ENCODE results near the gene ARL5B.

Gene ARL5B

DNA sequence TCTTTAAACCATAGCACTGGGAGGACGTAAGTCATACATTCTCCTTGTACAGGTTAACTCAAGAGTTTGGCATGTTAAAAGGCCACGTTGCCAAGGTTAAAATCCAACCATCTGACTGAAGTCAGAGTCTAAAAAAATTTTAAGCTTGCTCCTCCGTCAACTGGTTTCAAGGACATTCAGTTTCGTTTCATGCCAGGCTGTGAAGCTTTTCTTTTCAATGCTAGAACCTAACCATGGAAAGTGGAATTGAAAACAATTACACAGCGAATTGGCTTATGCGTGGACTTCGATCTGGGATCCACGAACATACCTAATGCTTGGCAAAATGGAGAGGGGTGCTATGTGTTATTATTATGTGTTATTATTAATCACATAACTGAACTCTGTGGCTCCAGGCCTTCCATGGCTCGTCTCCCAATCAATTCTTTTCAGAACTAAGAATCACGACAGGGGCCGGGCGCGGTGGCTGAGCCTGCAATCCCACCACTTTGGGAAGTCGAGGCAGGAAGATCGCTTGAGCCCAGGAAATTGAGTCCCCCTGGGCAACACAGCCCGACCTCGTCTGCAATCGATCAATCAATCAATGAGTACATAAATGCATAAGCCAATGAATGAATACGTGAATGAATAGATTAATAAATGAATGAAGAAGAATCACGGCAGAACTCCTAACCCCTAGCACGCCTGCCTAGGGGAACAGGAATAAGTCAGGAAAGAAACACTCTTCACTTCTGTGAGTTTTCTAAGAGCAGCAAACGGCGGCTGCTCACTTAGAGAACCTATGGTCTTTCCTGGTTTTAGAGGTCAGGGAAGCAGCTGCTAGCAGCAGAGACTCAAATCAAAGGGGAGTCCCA, 733 bp upstream of the ARL5B start:
- DNase-seq (ENCODE audit: low spot score) = peak; percentile 68

DNA sequence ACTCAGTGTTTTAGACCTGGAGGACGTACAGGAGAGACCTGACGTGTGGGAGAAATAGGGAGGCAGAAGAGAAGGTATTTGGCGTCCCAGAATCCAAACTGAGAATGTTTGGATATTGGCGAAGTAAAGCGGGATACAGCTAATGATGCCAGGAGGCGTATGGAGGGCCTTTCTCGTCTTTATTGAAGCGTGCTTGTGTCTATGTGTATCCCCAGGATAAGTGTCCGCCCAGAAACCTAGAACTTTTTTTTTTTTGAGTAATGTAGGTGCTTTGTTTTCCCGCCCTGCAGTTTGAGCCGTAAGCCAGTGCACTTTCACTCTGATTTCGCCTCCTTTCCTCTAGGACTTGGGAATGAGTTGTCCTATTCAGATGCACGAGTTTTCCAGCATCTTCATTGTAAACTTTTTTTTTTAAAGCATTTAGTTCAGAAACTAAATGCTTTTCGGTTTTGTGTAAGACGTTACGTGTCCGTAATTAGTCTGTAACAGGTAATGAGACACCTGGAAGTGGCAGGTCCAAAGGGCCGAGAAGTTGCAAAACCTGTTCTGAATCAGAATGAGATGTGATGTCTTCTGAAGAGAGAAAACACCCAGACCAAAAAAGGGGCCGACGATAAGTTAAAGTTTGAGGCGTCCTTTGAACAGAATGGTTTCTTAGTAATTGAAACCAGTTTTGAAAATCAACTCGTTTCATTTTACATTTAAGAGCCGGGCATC, 746 bp downstream of the ARL5B start:
- peak; percentile 58 for DNase-seq (ENCODE audit: low spot score)

DNA sequence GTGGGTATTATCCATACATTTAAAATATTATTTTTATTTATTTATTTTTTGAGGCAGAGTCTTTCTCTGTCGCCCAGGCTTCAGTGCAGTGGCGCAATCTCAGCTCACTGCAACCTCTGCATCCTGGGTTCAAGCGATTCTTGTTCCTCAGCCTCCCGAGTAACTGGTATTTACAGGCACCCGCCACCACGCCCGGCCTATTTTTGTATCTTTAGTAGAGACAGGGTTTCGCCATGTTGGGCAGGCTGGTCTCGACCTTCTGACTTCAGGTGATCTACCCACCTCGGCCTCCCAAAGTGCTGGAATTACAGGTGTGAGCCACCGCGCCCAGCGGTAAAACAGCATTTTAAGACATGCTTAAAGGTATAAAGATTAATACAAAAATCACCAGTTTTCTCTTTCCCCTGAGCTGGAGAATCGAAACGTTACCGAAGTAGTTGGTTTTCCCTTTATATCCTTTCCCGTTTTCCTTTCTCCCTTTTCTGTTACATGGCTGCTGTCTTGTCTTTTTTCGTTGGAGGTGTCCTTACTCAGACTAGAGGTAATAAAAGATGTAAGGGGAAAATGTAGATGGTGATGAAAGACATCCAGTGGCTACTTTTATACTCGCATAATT, 1.7 kb downstream of the ARL5B start:
- DNase-seq (ENCODE audit: low spot score) = no peak

DNA sequence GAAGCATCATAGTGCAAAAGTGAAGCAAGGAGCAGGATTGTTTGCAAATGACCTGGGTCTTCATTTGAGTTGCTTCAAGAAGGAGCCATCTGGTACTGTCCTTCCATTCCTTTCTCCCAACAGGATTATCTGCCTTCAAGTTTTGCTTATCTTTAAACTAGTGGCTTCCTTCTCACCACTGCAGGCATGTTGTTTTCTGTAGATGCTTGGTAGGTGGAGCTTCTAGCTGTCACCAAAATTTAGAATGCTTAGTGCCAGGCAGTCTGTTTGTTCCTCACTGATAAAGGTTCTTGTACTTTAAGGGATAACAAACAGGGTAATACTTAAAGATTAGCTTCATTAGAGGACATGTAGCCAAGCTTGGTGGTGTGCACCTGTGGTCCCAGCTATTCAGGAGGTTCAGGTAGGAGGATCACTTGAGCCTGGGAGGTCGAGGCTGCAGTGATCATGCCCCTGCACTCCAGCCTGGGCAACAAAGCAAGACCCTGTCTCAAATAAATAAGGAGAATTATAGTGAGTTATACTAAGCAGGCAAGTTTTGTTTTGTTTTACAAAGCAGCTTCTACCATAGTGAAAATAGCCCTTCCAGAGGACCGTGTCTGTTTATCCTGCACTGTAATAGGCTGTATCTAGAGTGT, 5.7 kb downstream of the ARL5B start:
- no peak for DNase-seq (ENCODE audit: low spot score)

DNA sequence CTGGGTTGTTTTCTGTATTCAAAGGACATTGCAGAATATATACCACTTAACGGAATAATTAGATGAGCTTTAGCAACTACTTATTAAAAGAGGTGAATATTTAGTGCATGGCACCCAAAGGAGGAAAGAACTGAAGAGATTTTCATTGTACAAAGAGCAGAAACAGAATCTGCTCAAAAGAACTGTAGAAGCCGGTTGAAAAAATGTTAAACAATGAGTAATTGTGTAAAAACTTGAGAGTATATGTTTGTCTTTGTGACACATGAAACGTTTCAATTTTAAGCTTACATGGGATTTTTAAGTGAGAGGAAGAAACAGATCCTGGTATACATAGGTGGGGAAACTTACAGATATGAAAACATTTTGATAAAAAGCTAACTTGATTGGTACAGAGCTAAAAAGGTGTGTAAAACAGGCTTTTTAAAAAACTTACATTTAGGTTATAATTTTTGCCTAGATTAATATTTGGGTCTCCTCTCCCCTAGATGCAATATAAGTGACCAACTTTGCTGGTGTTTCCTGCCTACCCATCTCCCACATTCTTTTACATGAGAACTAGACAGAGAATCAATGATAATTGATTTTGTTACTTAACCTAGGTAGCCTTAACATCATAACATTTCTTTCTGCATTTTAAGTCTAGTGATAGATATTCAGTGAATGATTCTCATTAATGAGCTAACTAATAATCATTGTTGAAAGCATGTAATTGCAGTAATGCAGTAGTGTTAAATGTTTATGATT, 6.8 kb downstream of the ARL5B start:
- DNase-seq (ENCODE audit: low spot score) = peak; percentile 13

DNA sequence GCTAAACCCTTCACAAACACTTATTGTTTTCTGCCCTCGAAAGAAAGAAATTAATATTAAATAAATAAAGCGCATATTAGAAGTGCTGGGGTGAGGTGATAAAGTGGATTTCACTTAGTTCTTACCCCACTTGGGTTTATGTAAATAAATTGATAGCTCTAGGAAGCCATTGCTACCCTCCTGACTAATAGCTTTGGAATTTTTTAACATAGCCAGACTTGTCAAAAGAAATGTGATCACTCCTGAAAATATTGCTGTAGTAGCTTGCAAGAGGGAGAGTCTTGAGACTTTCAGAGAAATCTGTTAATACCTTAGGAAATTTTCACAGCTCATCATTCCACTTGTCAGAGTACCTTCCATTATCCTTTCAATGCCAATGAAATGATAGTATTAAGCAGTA, 7.6 kb downstream of the ARL5B start:
- peak; percentile 73 for DNase-seq (ENCODE audit: low spot score)

DNA sequence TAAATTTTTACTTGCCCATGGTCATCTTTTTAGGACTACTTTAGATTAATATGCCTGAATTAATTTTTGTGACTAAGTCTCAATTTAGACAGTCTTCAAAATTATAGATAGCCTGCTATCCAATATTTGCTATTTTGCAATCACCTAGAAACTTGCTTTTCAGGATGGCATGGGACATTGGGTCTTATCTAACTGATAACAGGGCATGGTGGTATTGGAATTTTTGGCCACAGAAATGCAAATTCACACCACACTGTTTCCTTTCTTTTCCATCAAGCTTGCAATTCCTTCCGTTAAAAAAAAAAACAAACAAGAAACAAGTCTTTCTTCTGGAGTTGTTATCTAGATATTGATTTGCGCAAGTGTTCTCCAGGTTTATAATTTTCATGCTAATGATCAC, 8.8 kb downstream of the ARL5B start:
- DNase-seq (ENCODE audit: low spot score) = no peak

DNA sequence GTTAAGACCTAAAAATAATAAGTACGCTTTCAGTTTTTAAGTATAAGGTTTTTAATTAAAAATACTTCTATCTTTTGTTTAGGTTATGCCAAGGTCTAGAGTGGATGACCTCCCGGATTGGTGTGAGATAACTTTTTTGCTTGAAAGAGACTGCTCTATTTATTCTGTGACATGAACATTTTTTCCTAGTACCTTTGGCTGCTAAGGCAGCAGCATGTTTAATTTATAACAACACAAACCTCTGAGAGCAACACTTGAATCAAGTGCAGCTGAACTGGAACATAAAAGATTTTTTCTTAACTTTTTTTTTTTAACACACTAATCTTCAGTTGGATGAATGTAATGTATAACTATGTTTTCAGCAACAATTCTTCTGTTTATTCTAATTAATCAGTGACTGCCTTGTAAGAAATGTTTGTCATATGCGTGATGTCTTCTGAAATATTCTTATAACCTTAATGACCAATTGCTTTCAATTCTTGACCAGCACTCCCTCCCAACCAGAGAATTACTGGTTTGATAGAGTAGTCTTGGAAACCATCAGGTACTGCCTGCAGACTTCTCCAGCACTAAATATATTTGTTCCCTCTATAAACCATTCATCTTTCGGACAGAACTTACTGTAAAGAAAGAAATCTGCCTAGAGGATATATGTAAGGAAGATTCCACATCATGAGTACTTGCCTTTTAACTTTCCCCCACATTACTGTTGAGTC, 16.0 kb downstream of the ARL5B start:
- no peak for DNase-seq (ENCODE audit: low spot score)

DNA sequence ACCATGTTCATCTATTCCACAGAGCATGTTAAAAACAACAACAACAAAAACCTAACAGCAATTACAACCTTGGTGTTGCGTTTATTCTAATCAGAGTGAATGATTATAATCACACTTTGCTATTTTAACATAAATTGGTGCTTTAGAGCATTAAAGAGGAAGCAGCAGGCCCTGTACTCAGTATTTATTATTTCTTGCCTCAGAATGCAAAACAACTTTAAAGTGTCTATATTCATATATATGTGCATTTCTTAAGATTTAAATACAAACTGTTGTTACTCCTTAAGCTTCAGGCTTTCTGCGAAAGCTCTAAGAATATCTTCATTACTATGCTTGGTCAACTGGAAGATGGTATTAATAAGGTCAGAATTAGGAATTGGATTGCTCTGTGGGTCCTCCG, 21.5 kb downstream of the ARL5B start:
- DNase-seq (ENCODE audit: low spot score) = no peak

DNA sequence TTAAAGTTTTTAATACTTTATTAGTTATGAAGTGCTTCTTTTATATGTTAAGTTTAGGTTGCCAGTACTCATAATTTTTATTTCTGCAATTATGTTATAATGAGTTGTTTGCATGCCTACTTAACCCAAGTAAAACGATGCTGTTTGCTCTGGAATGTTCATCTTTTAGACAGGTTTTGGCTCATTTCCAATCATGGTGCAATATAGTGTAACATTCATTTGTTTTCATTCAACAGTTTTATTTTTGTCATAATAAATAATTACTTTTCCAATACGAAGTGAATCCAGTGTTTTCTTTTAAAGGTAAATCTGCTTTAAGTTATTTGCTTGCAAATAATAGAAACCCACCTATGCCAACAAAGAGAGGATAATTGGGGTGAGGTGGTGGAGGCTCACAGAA, 22.1 kb downstream of the ARL5B start:
- no peak for DNase-seq (ENCODE audit: low spot score)

DNA sequence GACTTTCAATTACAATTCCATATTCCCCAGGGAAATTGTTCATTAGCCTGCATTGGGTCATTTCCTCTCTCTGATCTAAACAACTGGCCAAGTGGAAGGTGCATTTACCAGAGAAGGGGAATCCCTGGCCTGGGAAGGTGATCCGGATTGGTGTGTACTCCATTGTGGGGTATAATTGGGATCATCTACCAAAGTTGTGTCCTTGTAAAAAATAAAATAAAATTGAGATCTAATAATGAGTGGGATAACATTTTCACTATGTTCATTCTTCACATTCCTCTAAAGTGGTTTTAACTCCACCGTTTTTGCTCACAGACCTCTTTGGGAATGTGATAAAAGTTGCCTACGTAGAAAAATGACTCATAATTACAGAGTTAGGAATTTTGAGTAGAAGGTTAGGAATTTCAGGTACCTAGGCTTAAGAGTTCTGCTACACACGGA, 22.8 kb downstream of the ARL5B start:
- DNase-seq (ENCODE audit: low spot score) = peak; percentile 78

DNA sequence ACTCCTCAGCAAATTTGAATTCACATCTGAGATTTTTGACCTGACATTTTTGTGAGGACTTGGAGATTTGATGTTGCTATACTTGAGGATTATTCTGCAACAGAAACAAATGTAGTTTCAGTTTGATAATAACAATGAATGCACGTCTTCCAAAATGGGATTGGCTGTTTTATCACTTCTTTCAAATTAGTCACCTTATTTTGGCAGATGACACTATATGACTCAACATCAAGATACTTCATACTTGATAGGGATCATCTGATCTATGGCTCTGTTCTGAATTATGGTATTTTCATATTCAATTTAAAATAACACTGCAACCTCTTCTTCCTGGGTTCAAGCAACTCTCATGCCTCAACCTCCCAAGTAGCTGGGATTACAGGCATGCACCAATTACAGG, 24.2 kb downstream of the ARL5B start:
- DNase-seq (ENCODE audit: low spot score) = peak; percentile 24

DNA sequence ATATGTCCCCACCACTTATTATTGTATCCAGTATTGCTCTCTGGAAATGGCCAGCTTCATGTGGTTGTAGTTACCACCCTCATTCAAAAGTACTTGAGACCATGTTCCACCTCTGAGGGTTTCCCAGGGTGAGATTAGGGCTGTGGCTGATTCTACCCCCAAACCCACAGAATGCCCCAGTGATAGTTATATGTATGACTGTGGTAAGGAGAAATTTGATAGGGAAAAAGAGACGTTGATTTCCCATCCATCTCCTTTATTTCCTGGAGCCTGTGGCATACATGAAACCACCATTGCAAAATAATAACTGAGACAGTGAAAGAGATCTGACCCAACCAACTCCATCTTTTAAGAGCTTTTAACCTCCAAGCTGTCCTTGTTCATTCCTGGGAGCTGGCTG, 25.2 kb downstream of the ARL5B start:
- DNase-seq (ENCODE audit: low spot score) = no peak

DNA sequence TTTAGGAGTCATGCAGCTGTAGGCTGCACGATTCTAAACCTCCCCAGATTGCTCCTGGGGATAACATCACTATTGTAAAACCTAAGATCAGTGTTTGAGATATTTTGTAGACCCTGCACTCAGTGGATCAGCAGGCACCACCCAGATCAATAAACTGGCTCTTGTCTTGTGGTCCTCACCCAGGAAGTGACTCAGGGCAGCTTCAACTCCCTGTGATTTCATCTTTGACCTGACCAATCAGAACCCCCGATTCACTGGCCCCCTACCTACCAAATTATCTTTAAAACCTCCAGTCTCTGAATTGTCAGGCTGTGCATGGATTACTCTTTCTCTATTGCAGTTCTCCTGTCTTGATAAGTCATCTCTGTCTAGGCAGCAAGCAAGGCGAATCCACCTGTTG, 25.7 kb downstream of the ARL5B start:
- DNase-seq (ENCODE audit: low spot score) = no peak

DNA sequence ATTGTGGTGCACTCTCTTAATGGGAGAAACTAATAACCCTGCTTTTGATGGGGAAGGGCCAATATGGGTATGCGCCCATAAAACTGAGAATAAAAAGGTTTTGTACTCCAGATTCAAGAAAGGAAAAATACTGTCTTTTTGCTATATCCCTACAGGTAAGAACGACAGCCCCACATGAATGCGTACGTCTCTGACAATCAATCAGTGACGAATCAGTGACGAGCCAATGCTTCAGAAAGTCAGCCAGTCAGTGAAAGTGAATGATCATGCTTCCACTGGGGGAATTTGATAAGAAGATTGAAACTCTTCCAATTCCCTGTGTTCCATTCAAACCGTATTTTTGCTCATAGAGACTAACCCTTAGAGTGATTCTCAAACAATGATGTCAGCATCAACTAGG, 26.3 kb downstream of the ARL5B start:
- DNase-seq (ENCODE audit: low spot score) = no peak

DNA sequence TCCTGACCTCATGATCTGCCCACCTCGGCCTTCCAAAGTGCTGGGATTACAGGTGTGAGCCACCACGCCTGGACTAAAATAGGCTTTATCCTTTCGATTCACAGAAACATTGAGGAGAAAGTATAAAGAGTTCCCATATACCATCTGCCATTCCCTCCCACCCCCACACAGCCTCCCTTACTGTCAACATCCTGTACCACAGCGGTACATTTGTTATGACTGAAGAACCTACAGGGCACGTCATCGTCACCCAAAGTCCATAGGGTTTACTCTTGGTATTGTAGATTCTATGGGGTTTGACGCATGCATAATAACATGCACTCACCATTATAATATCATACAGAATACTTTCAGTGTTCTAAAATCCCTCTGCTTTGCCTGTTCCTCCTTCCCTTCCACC, 28.0 kb downstream of the ARL5B start:
- no peak for DNase-seq (ENCODE audit: low spot score)

DNA sequence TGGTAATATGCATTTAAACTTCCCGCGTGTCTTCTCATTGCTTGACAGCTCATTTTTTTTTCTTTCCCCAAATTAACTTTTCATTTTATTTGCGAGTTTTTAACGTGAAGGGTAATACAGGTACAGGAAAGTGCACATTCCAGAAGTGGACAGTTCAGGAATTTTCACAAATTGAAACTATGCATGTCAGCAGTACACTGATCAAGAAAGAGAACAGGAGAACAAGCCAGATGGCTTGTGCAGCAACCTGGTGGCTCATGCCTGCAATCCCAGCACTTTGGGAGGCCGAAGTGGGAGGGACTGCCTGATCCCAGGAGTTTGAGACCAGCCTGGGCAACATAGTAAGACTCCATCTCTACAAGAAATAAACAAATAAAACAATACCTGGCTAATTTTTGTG, 28.5 kb downstream of the ARL5B start:
- no peak for DNase-seq (ENCODE audit: low spot score)

DNA sequence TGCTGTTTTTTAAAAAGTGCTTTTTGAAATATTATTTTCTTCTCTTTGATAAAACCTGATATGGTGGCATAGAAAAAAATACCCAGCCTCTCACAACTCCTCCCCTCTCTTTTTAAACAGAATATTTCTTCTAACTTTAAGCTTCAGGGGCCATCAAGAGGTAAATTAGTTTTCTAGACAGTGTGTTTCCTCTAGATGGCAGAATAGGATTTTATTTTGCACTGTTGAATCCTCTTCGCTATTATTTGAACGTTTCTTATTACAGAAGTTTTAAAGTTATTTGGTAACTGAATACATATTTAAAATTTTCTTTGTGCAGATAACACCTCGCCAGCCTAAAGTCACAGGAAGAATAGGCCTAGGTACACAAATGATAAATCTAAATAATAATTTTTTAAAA, 30.3 kb downstream of the ARL5B start:
- peak; percentile 31 for DNase-seq (ENCODE audit: low spot score)

DNA sequence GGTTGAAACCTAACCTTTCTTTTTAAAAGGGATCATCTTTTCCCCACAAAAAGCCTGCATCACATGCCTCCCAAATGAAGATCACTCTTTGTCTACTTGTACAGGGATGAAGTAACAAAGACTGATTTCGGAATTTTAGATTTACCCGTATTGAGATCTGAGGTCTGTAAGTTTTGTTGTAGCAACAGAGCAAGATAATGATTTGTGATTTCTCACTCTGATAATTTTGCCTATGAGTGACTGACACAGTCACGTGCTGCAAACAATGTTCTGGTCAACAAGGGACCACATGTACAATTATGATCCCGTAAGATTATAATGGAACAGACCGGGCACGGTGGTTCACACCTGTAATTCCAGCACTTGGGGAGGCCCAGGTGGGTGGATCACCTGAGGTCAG, 31.3 kb downstream of the ARL5B start:
- no peak for DNase-seq (ENCODE audit: low spot score)

DNA sequence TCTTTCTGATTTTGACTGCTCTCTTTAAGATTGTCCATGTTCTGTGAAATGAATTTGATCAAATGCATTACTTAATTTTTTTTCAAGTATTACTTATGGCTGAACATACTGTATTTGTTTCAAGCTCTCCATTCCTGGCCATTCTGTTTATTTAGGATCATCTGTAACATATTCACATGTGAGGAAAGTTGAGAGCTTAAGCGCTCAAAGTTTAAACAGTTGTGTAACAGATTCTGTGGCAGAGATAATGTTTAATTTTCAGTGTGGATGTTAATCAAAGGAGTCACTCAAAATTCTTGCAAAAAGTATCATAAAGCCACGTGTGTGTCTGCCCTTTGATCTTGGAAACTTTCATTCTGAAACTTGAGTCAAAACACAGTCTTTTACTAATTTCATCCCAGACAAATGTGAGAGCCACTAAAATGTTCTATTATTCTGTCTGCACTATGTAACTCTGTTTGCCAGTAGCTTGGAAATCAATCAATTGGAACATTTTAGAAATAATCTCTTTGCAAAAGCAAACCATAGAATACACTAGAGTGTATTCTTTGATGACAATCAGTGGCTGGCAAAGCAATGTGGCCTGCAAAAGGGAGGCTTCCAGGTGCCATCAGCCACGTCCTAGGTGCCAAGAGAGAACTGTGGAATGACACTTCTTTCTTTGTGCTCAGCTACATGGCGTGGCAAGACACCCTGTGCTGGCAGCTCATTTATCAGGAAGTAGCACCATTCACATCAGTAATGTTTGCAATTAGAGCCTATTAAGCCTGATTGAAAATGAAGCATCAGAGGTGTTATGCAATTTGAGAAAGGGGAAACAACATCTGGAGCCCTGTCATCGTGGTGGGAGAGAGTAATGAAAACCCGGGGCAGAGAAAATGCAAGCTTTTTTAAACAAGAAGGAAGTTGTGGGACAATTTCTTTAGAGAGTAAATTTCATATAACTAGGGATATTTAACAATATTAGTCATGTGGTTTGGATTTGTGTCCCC, 40.9 kb downstream of the ARL5B start:
- DNase-seq (ENCODE audit: low spot score) = no peak
